ENCODE results near the gene MYO7A.

Gene MYO7A

GRCh38 chr11:77233011-77233410, 105.0 kb downstream of the MYO7A start:
- H3K4me3 ChIP-seq (ENCODE audit: low read depth, low read length), result no peak overlapping the region
- DNase-seq (ENCODE audit: low read depth), result no peak
- TF ChIP-seq, protein P1, sequence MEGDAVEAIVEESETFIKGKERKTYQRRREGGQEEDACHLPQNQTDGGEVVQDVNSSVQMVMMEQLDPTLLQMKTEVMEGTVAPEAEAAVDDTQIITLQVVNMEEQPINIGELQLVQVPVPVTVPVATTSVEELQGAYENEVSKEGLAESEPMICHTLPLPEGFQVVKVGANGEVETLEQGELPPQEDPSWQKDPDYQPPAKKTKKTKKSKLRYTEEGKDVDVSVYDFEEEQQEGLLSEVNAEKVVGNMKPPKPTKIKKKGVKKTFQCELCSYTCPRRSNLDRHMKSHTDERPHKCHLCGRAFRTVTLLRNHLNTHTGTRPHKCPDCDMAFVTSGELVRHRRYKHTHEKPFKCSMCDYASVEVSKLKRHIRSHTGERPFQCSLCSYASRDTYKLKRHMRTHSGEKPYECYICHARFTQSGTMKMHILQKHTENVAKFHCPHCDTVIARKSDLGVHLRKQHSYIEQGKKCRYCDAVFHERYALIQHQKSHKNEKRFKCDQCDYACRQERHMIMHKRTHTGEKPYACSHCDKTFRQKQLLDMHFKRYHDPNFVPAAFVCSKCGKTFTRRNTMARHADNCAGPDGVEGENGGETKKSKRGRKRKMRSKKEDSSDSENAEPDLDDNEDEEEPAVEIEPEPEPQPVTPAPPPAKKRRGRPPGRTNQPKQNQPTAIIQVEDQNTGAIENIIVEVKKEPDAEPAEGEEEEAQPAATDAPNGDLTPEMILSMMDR (IDR thresholded peaks at IDR 0.05; ENCODE audit: insufficient read depth, low read depth, low read length, missing control alignments), result no peak

GRCh38 chr11:77236901-77237300, 108.9 kb downstream of the MYO7A start:
- DNase-seq (ENCODE audit: low read depth), result no peak
- no peak overlapping the region for H3K4me3 ChIP-seq (ENCODE audit: low read depth, low read length)
- TF ChIP-seq, protein P1 (IDR thresholded peaks at IDR 0.05; ENCODE audit: insufficient read depth, low read depth, low read length, missing control alignments), result no peak

GRCh38 chr11:77244277-77245027, 116.4 kb downstream of the MYO7A start:
- DNase-seq (ENCODE audit: low read depth), result no peak
- TF ChIP-seq, protein P1 (IDR thresholded peaks at IDR 0.05; ENCODE audit: insufficient read depth, low read depth, low read length, missing control alignments), result no peak
- H3K4me3 ChIP-seq (ENCODE audit: low read depth, low read length), result no peak overlapping the region

DNA sequence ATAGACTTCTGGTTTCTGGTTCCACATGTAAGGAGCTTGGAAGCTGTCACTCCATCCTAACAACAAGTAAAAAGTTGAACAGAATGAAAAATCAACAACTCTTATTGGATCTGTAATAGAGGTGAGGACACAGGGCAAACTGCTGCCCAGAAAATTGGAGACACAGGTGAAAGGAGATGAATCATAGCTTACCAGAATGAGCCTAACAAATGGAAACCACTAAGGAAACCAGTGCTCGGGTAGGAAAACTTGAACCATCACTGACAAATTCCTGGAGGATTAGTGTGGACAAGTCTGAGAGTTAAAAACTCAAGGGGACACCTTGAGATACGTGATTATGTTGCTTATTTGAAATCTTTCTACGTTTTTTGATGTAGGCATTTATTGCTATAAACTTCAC, 121.4 kb downstream of the MYO7A start:
- DNase-seq (ENCODE audit: low read depth), result no peak
- H3K4me3 ChIP-seq (ENCODE audit: low read depth, low read length), result no peak overlapping the region
- TF ChIP-seq, protein P1 (IDR thresholded peaks at IDR 0.05; ENCODE audit: insufficient read depth, low read depth, low read length, missing control alignments), result no peak

GRCh38 chr11:77250881-77251640, 123.0 kb downstream of the MYO7A start:
- no peak for DNase-seq (ENCODE audit: low read depth)
- H3K4me3 ChIP-seq (ENCODE audit: low read depth, low read length), result no peak overlapping the region
- TF ChIP-seq, protein P1 (IDR thresholded peaks at IDR 0.05; ENCODE audit: insufficient read depth, low read depth, low read length, missing control alignments), result no peak

GRCh38 chr11:77252555-77253270, 124.7 kb downstream of the MYO7A start:
- TF ChIP-seq, protein P1 (IDR thresholded peaks at IDR 0.05; ENCODE audit: insufficient read depth, low read depth, low read length, missing control alignments), result no peak
- H3K4me3 ChIP-seq (ENCODE audit: low read depth, low read length), result no peak overlapping the region
- no peak for DNase-seq (ENCODE audit: low read depth)
